Thymus (tissue), 11 donors: ENCODE data around the gene IGSF9B. TPM values are rescaled to one million over a fixed set of nuclear protein-coding genes. Genes with fewer than 3 reads are reported as not detected.

ENCODE experiments used
- DNase-seq, 9 donors: peaks; one replicate each; pipeline ENCODE4 v3.0.0-alpha.2; 2013; ENCODE audit warnings: low spot score in 9 of 9, low read depth in 6 of 9, missing footprints in 1 of 9
- H3K27ac ChIP-seq, 2 donors: one replicate each; pipeline ENCODE4 v1.5.1; 2013; ENCODE audit warnings: control low read depth in 1 of 2, low read depth in 1 of 2, low read length in 1 of 2, mild to moderate bottlenecking in 1 of 2, moderate library complexity in 1 of 2
- H3K27me3 ChIP-seq, 2 donors: one replicate each; pipeline ENCODE4 v1.5.1; 2013; ENCODE audit warnings: low read length in 1 of 2; ENCODE audit not compliant: control insufficient read depth in 2 of 2, insufficient read depth in 1 of 2
- H3K36me3 ChIP-seq, 2 donors: one replicate each; pipeline ENCODE4 v1.5.1; 2013; ENCODE audit warnings: low read length in 1 of 2, mild to moderate bottlenecking in 1 of 2, moderate library complexity in 1 of 2; ENCODE audit not compliant: control insufficient read depth in 2 of 2, insufficient read depth in 2 of 2
- H3K4me1 ChIP-seq, 2 donors: one replicate each; pipeline ENCODE4 v1.5.1; 2013; ENCODE audit warnings: low read length in 2 of 2; ENCODE audit not compliant: control insufficient read depth in 2 of 2, insufficient read depth in 2 of 2
- H3K4me3 ChIP-seq, 2 donors: one replicate each; pipeline ENCODE4 v1.5.1; 2013; ENCODE audit warnings: low read length in 2 of 2, control low read depth in 1 of 2, mild to moderate bottlenecking in 1 of 2
- H3K9me3 ChIP-seq, 2 donors: one replicate each; pipeline ENCODE4 v1.5.1; 2013; ENCODE audit warnings: low read length in 1 of 2, mild to moderate bottlenecking in 1 of 2; ENCODE audit not compliant: control insufficient read depth in 2 of 2, insufficient read depth in 1 of 2
- WGBS: extraction: QIAGEN DNeasy Blood & Tissue Kit; methylation state at CpG from one replicate; pipeline ENCODE4 v1.1.7; 2013; 5-methylcytosine and 5-hydroxymethylcytosine counted together
- polyA plus RNA-seq: library from polyadenylated mRNA; stranded (reverse); fragments of 200-250 nt; gene quantifications from one replicate; pipeline ENCODE4 v1.2.3, GENCODE V29; 2013
- total RNA-seq: library from RNA; stranded (reverse); fragments of 120-200 nt; gene quantifications from one replicate; pipeline ENCODE4 v1.2.4, GENCODE V29; 2013
- donor health status: healthy.

Gene IGSF9B
- total and polyA plus RNA-seq, 2 donors = 1.6 to 1.8 TPM

GRCh38 chr11:133987171-133987570, 30.4 kb upstream of the IGSF9B start:
- 94% methylated on average over 8 of the region's 8 CpGs for WGBS
- H3K4me1 ChIP-seq = peaks cover 0 to 16% of the 10 kb centered on the region in 2 donors
- no peaks in the 10 kb centered on the region for H3K36me3 ChIP-seq
- no peaks in the 10 kb centered on the region for H3K27me3 ChIP-seq
- no peak overlapping the region for H3K4me3 ChIP-seq
- H3K27ac ChIP-seq = no peak overlapping the region
- no peak for DNase-seq
- H3K9me3 ChIP-seq = no peaks in the 10 kb centered on the region

GRCh38 chr11:133985981-133986944, 29.5 kb upstream of the IGSF9B start:
- H3K9me3 ChIP-seq = no peaks in the 10 kb centered on the region
- H3K36me3 ChIP-seq = no peaks in the 10 kb centered on the region
- no peak for DNase-seq
- no peak overlapping the region for H3K27ac ChIP-seq
- H3K4me1 ChIP-seq = peaks cover 0 to 12% of the 10 kb centered on the region in 2 donors
- WGBS = 90% methylated on average over 15 of the region's 15 CpGs
- H3K4me3 ChIP-seq = no peak overlapping the region
- H3K27me3 ChIP-seq = peaks cover 0 to 2% of the 10 kb centered on the region in 2 donors

GRCh38 chr11:133984828-133985227, 28.1 kb upstream of the IGSF9B start:
- Histone ChIP-seq H3K4me3 (no peak overlapping the region), H3K9me3 (no peaks in the 10 kb centered on the region), H3K36me3 (no peaks in the 10 kb centered on the region), H3K27me3 (peaks cover 0 to 4% of the 10 kb centered on the region in 2 donors), H3K4me1 (no peaks in the 10 kb centered on the region), H3K27ac (no peak overlapping the region)
- no peak for DNase-seq
- WGBS = 89% methylated on average over 9 of the region's 9 CpGs

- 88% methylated on average over 28 of the region's 28 CpGs for WGBS
Measured at GRCh38 chr11:133983660-133984316, 27.0 kb upstream of the IGSF9B start.

GRCh38 chr11:133982876-133983275, 26.1 kb upstream of the IGSF9B start:
- no peak for DNase-seq
- Histone ChIP-seq H3K4me1 (no peaks in the 10 kb centered on the region), H3K27me3 (peaks cover 0 to 4% of the 10 kb centered on the region in 2 donors), H3K36me3 (no peaks in the 10 kb centered on the region), H3K9me3 (no peaks in the 10 kb centered on the region), H3K4me3 (no peak overlapping the region), H3K27ac (no peak overlapping the region)
- WGBS = 92% methylated on average over 12 of the region's 12 CpGs

More at GRCh38 chr11:133983660-133984316, 27.0 kb upstream of the IGSF9B start:
- peaks cover 0 to 4% of the 10 kb centered on the region in 2 donors for H3K27me3 ChIP-seq
- H3K4me3 ChIP-seq = no peak overlapping the region
- no peaks in the 10 kb centered on the region for H3K9me3 ChIP-seq
- no peak for DNase-seq
- no peak overlapping the region for H3K27ac ChIP-seq
- H3K4me1 ChIP-seq = no peaks in the 10 kb centered on the region
- no peaks in the 10 kb centered on the region for H3K36me3 ChIP-seq

- H3K4me3 ChIP-seq = no peak overlapping the region
- no peak overlapping the region for H3K27ac ChIP-seq
- H3K27me3 ChIP-seq = peaks cover 0 to 4% of the 10 kb centered on the region in 2 donors
- no peaks in the 10 kb centered on the region for H3K36me3 ChIP-seq
- no peak for DNase-seq
- 93% methylated on average over 14 of the region's 14 CpGs for whole genome bisulfite sequencing
- H3K9me3 ChIP-seq = no peaks in the 10 kb centered on the region
- no peaks in the 10 kb centered on the region for H3K4me1 ChIP-seq
Measured at GRCh38 chr11:133982151-133982550, 25.4 kb upstream of the IGSF9B start.

GRCh38 chr11:133981156-133981555, 24.4 kb upstream of the IGSF9B start:
- 82% methylated on average over 5 of the region's 5 CpGs for WGBS
- Histone ChIP-seq H3K9me3 (no peaks in the 10 kb centered on the region), H3K4me1 (no peaks in the 10 kb centered on the region), H3K27ac (no peak overlapping the region), H3K4me3 (no peak overlapping the region), H3K27me3 (peaks cover 0 to 4% of the 10 kb centered on the region in 2 donors), H3K36me3 (no peaks in the 10 kb centered on the region)
- no peak for DNase-seq

- no peak for DNase-seq
- H3K27me3 ChIP-seq = peaks cover 0 to 4% of the 10 kb centered on the region in 2 donors
- no peaks in the 10 kb centered on the region for H3K4me1 ChIP-seq
- H3K27ac ChIP-seq = no peak overlapping the region
- no peak overlapping the region for H3K4me3 ChIP-seq
- H3K36me3 ChIP-seq = no peaks in the 10 kb centered on the region
- no peaks in the 10 kb centered on the region for H3K9me3 ChIP-seq
- WGBS = 61% methylated on average over 9 of the region's 9 CpGs
Measured at GRCh38 chr11:133980665-133981064, 23.9 kb upstream of the IGSF9B start.

- DNase-seq = no peak
- no peak overlapping the region for H3K4me3 ChIP-seq
- H3K27me3 ChIP-seq = peaks cover 0 to 8% of the 10 kb centered on the region in 2 donors
- H3K4me1 ChIP-seq = no peaks in the 10 kb centered on the region
- WGBS = 94% methylated on average over 2 of the region's 2 CpGs
- H3K9me3 ChIP-seq = no peaks in the 10 kb centered on the region
- no peak overlapping the region for H3K27ac ChIP-seq
- H3K36me3 ChIP-seq = no peaks in the 10 kb centered on the region
Measured at GRCh38 chr11:133978794-133979193, 22.0 kb upstream of the IGSF9B start.
